HG03521 (cell line): ENCODE measurements around the gene TRAF1.
A peak's percentile ranks its signal among the peaks of the same experiment; 100 is the strongest.

Experiments
- ATAC-seq: cut with Tn5 transposase; IDR thresholded peaks from one replicate; pipeline ENCODE4 v1.9.1; 2021; ENCODE audit warnings: mild to moderate bottlenecking, moderate library complexity; ENCODE audit not compliant: unreplicated experiment

TRAF1 gene

DNA sequence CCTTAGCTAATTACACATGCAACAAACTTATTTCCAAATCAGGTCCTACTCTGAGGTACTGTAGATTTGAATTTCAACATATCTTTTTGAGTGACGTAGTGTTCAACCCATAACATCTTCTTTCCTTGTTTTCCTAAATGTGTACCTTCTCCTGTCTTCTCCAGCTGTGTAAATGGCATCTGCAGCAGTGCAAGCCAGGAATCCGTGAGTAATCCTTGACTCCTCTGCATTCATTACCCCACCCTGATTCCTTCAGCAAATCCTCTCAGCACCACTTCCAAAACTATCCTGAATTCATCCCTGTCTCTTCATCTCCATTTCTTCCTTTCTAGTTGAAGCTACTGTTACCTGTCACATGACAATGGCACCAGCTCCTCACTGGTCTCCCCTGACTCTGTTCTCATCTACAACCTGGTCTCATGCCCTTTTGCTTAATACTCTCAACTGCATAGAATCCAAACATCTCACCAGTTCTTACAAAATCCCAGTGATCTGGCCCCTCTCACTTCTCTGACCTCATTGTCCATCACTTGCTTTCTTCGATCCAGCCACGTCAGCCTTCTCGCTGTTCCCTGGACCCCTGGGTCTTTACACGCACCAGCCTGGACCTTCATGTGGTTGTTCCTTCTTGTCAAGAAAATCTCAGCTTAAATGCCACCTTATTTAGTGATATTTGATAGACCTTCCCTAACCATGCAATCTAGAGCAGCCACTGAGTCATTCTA is 14.6 kb upstream of the TRAF1 start:
- no peak for ATAC-seq

DNA sequence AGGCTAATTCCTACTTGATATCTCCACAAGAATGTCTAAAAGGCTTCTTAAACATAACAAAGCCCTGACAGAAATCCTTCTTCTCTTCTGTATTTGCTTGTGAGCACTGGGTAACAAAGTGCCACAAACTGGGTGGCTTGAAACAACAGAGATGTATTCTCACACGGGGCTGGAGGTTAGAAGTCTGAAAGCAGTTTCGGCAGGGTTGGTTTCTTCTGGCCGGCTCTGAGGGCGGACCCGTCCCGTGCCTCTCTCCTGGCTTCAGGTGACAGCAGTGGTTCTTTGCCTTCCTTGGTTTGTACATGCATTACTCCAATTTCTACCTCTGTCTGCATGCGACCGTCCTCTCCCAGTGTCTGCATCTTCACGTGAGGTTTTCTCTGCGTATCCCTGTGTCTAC is 14.0 kb upstream of the TRAF1 start:
- no peak for ATAC-seq

DNA sequence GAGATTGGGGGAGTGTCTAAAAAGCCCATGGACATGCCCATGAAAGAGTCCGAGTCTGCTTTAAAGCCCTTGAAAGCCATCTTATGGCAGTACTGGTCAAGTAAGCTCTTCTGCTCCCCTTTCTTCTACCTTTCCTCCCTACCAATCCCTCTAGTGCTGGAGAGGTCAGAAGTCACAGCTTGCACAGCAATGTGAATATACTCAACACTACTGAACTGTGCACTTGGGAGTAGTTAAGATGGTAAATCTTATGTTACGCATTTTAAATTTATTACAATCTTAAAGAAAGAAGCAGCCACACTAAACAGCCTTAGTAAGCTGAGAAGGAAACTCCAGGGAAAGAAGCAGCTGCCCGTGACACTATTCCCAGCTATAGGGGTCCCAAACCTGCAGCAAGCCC is 12.3 kb upstream of the TRAF1 start:
- ATAC-seq: no peak

DNA sequence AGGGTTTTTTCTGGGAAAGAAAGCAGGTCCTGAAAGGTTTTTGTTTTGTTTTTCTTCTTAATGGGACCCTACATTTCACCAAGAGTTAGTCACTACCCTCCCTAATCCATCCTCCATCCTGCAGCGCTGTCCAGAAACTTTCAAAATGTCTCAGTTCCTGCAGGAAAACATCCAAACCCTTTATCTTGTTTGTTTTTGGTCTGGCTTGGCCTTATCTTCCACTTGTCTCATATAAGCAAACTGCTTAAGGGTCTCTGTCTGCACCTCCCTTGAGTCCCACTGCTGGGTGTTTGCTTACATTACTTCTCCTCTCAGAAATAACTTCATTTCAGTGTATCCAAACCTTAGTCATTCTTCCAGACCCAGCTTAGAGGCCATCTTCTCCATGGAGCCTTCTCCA is 11.0 kb upstream of the TRAF1 start:
- no peak for ATAC-seq

GRCh38 chr9:120937127-120937526 is 10.5 kb upstream of the TRAF1 start:
- no peak for ATAC-seq

DNA sequence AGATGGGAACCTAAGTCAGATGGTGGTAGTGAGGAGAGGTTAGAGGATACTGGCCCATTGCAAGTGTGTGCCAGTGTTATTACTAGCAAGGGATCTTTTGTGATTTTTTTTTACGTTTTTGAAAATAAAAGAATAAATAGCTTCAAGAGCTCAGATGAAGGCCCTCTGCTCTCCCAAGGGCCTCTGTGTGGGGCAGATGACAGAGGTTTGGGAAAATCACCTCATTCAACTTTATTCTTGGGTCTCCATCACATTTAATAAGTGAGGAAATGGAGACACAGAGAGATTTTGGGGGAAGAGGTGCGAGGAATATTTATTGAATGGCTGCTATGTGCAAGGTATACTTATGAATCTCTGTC is 10.1 kb upstream of the TRAF1 start:
- no peak for ATAC-seq

DNA sequence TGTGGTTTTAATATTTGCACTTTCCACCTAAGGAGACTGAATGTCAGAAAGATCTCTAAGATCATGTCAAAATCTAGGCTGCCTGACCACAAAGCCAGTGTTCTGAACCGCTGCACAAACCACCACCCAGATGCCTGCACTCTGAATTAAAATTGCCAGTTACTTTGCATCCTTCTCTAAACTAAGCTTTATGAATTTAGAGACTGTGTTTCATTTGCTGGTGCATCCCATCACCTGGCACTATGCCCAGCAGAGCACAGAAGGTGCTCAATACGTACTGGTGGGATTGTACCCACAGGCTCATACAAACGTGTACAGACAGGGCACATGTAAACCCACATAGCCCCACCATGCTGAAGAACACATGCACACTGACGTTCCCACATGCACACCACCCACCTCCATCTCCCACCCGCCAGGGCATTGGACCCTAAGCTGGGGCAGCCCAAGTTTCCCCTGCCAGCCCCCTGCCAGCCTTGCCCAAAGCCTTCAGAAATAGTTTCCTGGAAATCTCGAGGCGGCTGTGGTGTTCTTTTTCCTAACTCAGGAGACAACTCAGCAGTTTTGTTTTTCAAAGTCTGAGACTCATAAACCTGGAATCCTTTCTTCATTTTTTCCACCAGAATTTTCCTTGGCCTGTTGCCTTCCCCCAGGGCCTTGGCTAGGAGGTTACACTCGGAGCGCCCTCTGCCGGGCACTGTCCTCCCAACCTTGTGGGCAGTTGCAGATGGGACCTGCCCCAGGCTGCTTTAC is 9.6 kb upstream of the TRAF1 start:
- ATAC-seq: no peak

- ATAC-seq: no peak
These were observed 8.8 kb upstream of the TRAF1 start for GRCh38 chr9:120935383-120935857.

DNA sequence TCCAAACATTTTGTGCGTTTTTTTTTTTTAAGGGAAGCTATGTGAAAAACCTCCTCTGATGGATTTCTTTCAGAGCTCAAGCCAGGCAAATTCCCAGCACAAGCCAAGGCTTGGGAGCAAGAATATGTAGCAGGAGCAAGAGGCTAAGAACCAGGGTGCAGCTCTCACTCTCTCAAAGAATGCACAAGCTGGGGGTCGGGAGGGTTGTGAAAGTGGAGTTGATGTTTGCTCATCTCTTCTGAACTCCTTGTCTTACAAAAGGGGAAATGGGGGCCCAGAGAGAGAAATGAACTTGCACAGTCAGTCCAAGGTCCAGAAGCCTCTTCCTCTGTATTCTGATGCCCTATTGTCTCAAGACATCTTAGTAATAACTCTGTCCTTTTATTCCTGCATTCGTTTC is 7.7 kb upstream of the TRAF1 start:
- ATAC-seq: no peak

DNA sequence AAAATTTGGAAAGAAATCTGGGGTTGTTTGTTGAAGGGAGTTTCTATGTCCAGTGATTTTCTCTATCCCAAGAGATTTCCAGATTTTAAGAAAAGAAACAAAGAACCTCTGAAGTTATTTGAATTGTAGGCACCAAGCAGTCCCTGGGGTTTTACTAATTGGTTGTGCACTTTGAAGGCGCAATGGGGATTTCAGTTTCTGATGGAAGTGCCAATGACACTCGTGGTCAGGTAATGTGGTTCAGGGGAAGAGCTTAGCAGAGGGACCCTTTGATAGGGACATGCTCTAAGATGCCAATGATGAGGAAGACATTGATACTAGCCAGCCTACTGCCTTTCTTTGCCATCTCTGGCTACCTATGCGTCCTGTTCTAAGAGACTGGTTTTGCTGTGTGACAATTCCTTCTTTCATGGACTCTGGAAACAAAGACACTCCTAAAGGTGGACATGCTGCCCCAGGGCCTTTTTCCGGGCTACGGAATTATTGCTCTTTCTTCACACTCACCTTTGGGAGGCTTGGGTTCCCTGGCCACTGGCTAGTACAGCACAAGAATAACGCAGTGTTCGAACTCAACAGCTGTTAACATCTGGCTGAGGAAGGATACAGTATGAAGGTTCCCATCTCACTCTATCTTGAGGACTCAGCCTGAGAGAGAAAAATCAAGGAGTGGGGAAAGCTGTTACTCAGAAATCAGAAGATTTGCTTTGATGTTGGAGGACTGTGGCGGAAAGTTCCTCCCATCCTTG is 6.9 kb upstream of the TRAF1 start:
- ATAC-seq: no peak

- no peak for ATAC-seq
These were observed 5.7 kb upstream of the TRAF1 start for GRCh38 chr9:120932086-120932823.

- ATAC-seq: peak; percentile 42
These were observed 4.9 kb upstream of the TRAF1 start for GRCh38 chr9:120931231-120932085.

DNA sequence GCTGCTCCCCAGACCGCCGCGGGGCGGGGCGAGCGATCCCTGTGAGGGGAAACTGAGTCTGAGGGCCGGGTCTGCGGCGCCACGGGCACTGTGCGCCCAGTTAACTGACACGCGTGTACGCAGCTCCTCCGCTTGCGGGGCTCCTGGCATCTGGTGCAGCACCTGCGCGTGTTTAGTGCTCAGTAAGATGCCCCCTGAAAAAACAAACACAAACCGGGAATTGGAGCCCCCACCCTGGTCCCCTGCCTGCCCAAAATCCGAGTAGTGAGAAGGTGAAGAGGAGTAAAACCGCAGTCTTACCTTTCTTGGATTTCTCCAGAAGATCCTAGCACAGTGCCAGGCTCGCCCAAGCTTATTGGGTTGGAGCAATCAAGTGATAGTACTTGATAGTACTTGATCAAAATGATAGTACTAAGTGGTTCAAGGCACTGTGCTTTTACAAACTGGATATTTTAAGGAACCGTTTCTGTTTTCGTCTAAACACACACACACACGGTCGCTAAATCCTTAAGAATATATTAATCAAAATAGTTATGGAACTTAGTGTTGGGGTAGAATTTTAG is 2.7 kb upstream of the TRAF1 start:
- no peak for ATAC-seq

GRCh38 chr9:120928483-120929228 is 2.1 kb upstream of the TRAF1 start:
- ATAC-seq: peak; percentile 44

- ATAC-seq: no peak
These were observed 1.5 kb upstream of the TRAF1 start for GRCh38 chr9:120928015-120928482.

- no peak for ATAC-seq
These were observed 846 bp upstream of the TRAF1 start for GRCh38 chr9:120927269-120928014.

DNA sequence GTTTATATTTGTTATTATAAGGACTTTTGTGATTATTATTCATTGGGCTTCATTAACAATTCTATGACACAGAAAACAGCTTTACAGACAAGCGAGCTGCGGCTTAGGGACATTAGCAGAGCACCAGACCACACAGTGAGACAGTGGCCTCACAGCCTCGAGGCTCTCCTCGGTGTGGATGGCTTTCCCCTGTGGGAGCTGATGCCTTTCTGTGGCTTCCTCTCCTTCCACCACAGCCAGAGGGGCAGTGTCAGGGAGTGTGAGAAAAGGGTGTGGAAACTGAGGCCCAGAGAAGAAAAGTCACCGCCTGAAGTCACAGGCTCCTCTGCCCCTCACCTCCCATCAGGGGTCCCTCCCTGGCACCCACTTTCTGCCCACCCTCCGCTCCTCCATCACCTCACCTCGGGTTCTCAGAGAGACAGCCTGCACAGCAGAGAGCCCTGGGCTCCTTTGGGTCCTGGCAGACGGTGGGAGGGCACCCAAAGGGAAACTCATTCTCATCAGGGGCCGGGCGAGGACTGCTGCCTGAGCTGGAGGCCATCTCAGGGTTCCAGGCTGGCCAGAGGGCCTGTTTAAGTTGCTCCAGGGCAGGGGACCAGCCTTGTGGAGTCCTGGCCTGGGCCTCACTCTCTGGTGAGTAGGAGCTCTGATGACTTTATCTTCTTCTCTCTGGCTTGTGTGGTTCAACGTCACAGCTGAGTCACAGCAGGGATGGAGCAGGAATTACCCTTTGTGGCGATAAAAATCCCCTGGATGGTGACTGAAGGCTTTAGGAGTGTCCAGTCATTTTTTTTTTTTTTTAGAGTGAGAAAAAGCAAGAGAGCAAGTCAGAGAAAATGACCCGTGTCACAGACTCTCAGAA is 830 bp downstream of the TRAF1 start:
- ATAC-seq: peak; percentile 29
